ENCODE measurements around the gene PLXND1.
"Not testable (repeated sequence)": the region's sequence is repeated elsewhere in the genome, so short reads cannot be mapped to it uniquely, and the experiment has no call there.

The PLXND1 gene

GRCh38 chr3:129529436-129530210 is 76.9 kb downstream of the PLXND1 start:
- no peak for DNase-seq (ENCODE audit: low read depth, low spot score)

- DNase-seq (ENCODE audit: low read depth, low spot score) = no peak
Measured at GRCh38 chr3:129528589-129529100, 77.8 kb downstream of the PLXND1 start, which contains the start of gene RHO. TSS of gene RHO (plus strand) at chr3:129528639. CDS start at chr3:129528734, 95 bp downstream.

GRCh38 chr3:129527262-129527661 is 79.2 kb downstream of the PLXND1 start:
- DNase-seq (ENCODE audit: low read depth, low spot score) = no peak

DNA sequence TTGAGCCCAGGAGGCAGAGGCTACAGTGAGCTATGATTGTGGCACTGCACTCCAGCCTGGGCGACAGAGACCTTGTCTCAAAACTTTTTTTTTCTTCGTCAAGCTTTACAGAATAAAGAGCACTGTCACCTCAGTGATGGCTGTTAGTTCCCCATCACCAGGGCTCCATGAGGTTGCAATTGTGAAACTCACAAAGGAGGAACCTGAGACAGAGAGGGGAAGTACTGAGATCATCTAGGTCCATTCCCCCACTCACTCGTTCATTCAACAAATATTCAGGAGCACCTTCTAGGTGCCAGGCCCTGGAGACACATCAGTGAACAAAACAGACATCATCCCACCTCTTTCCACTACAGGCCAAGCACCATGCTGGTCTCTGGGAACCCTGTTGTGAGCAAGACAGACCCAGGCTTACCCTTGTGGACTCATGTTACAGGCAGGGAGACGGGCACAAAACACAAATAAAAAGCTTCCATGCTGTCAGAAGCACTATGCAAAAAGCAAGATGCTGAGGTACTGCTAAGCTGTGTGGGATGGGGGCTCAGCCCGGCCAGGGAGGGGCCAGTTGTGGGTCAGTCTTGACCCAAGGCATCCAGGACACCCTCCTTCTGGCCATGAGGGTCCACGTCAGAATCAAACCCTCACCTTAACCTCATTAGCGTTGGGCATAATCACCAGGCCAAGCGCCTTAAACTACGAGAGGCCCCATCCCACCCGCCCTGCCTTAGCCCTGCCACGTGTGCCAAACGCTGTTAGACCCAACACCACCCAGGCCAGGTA is 80.2 kb downstream of the PLXND1 start:
- DNase-seq (ENCODE audit: low read depth, low spot score) = no peak

- no peak for DNase-seq (ENCODE audit: low read depth, low spot score)
Measured at GRCh38 chr3:129525341-129525968, 81.0 kb downstream of the PLXND1 start.

- no peak for DNase-seq (ENCODE audit: low read depth, low spot score)
Measured at GRCh38 chr3:129524081-129524480, 82.4 kb downstream of the PLXND1 start.

GRCh38 chr3:129522953-129523352 is 83.5 kb downstream of the PLXND1 start:
- DNase-seq (ENCODE audit: low read depth, low spot score) = no peak

GRCh38 chr3:129521611-129522010 is 84.9 kb downstream of the PLXND1 start:
- DNase-seq (ENCODE audit: low read depth, low spot score) = no peak

DNA sequence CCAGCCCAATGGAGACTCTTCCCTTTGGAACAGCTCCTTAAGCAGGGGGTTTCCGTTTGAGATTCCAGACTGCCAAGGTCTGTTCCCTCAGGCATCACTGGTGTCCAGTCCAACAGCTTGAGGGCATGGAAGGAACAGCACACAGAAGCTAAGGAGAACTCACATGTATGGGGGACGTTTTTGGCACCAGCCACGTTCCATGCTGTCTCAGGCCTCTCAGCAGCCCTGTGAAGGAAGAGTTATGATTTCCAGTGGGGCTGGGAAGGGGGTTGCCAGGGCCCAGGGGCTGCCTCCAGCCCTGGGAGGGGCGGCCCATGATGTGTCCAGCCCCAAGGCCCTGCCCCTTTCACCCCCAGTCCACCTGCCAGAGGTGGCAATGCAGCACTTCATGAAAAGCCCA is 85.5 kb downstream of the PLXND1 start:
- no peak for DNase-seq (ENCODE audit: low read depth, low spot score)

DNA sequence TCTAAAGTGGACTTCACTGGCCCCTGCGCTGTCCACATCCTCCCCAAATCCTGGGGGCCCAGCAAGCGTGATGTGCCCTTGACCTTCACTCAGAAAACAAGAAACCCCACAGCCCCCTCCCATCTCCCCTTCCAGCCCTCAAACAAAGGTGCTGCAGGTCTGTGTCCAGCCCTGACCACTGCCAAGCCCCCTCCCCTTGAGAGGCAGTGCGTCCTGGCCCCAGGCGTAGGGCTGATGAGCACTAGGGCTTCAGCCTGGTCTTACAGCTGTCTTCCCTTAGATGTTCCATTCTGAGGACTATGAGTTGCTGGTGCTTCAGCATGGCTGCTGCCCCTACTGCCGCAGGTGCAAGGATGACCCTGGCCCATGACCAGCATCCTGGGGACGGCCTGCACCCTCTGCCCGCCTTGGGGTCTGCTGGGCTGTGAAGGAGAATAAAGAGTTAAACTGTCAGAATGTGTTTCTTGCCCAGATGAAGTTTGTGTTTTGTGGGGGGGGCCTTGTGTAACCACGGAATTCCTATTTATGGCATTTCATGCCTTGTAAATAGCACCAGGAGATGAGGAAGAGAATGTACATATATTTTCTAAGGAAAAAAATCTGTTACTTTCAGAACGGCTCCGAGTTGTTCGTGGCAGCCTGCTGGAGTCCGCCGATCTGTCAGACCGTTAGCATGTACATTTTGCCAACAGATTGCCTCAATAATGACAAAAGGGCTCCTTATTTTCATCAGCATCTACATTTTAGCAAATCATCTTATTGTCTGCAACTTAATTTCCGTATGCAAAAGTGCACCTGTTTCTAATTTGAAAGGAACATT is 86.4 kb downstream of the PLXND1 start:
- no peak for DNase-seq (ENCODE audit: low read depth, low spot score)

- DNase-seq (ENCODE audit: low read depth, low spot score) = no peak
Measured at GRCh38 chr3:129519449-129519848, 87.0 kb downstream of the PLXND1 start.

DNA sequence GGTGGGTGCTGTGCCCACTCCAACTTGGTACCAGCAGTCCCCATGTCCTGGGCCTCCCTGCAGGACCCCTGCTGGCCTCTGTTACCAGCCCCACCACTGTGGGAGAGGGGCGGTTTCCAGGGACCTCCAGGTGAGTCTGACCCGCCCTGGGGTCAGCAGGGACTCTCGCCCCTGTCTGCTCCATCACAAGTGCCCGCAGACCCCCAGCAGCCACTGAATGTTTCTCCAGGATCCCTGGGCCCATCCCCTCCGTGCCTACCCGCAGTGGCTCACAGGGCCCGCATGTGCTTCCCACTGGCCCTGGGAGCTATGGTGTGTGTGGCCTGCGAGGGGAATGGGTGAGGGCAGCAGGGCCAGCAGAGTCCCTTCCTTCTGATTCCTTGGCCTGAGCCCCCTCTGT is 87.9 kb downstream of the PLXND1 start:
- no peak for DNase-seq (ENCODE audit: low read depth, low spot score)

DNA sequence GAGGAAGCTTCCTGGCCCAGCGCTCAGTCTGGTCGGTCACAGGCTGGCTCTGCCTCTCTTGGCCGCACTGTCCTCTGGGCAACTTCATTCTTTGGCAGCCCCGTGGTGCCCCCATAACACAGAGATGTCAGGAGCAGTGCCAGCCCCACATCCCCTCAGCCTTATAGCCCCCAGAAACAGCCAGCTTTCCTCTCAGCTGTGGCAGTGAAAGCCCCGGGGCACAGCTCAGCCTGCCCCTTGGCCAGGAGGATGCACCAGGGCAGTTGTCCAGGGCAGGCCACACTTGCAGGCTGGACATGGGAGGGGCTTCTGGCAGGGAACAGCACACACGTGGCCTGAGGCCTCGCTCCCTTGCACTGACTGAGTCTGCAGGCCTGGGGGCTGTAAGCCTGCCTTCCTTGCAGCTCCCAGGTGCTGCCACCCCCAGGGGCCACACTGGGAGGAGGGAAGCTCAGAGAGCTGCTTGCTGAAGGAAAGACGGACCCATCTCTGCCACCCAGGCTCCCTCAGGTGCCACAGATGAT is 88.4 kb downstream of the PLXND1 start:
- no peak for DNase-seq (ENCODE audit: low read depth, low spot score)

DNA sequence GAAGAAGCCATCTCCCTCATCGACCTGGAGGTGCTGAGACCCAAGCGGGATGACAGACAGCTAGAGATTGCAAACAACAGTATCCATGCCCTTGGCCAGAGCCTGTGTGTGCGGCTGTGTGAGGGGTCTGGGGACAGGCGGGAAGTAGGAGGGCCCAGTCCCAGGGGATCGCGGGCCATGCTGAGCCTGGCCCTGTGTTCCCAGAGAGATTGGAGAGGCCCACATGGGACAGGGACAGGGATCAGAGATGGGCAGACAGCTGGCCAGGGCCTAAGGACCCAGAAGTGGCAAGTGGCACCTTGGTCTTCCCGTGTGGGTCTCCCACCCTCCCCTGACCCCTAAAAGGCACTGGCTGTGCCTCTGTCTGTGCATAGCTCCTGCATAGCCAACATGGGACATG is 89.0 kb downstream of the PLXND1 start:
- no peak for DNase-seq (ENCODE audit: low read depth, low spot score)

DNA sequence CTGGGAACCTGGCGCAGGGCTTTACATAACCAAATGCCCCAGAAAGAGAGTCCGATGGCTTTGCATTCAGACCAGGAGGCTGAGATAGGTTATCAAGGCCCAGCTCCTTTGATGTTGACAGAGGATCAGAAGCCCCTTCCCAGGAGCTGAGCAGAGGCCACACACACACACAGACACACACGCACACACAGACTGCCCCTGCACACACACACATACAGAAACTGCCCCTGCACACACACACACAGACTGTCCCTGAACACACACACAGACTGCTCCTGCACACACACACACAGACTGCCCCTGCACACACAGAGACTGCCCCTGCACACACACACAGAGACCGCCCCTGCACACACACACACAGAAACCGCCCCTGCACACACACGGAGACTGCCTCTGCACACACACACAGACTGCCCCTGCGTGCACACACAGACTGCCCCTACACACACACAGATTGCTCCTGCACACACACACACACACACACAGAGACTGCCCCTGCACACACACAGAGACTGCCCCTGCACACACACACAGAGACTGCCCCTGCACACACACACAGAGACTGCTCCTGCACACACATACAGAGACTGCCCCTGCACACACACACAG is 90.5 kb downstream of the PLXND1 start:
- not testable (repeated sequence) for DNase-seq (ENCODE audit: low read depth, low spot score)

GRCh38 chr3:129515108-129515820 is 91.2 kb downstream of the PLXND1 start:
- not testable (repeated sequence) for DNase-seq (ENCODE audit: low read depth, low spot score)

GRCh38 chr3:129514563-129514962 is 91.9 kb downstream of the PLXND1 start:
- DNase-seq (ENCODE audit: low read depth, low spot score) = no peak

GRCh38 chr3:129514110-129514509 is 92.4 kb downstream of the PLXND1 start:
- DNase-seq (ENCODE audit: low read depth, low spot score) = no peak

DNA sequence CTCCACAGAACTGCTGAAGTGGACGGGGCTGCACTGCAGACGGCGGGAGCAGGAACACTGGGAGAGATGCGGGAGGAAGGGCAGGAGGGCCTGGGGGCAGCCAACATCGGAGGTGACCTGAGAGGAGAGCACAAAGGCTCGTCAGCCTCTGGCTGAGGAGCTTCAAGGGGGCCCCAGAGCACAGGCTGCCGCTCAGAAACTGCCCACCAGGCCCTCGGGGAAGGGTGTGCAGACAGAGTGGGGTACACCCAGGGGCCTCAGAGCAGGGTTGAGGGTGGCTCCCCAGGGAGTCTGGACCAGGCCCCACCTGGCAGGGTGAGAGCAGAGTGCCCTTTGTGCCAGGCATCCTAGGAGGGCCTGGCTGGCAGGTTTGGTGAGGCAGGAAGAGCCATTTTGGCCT is 92.8 kb downstream of the PLXND1 start:
- no peak for DNase-seq (ENCODE audit: low read depth, low spot score)

- DNase-seq (ENCODE audit: low read depth, low spot score) = no peak
Measured at GRCh38 chr3:129512595-129512994, 93.9 kb downstream of the PLXND1 start.

All from ELF-1 (cell line).